Measurements from ENCODE around the gene LRIT3.
A peak's percentile ranks its signal among the peaks of the same experiment; 100 is the strongest.

The LRIT3 gene, protein sequence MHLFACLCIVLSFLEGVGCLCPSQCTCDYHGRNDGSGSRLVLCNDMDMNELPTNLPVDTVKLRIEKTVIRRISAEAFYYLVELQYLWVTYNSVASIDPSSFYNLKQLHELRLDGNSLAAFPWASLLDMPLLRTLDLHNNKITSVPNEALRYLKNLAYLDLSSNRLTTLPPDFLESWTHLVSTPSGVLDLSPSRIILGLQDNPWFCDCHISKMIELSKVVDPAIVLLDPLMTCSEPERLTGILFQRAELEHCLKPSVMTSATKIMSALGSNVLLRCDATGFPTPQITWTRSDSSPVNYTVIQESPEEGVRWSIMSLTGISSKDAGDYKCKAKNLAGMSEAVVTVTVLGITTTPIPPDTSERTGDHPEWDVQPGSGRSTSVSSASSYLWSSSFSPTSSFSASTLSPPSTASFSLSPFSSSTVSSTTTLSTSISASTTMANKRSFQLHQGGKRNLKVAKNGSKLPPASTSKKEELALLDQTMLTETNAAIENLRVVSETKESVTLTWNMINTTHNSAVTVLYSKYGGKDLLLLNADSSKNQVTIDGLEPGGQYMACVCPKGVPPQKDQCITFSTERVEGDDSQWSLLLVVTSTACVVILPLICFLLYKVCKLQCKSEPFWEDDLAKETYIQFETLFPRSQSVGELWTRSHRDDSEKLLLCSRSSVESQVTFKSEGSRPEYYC

DNA sequence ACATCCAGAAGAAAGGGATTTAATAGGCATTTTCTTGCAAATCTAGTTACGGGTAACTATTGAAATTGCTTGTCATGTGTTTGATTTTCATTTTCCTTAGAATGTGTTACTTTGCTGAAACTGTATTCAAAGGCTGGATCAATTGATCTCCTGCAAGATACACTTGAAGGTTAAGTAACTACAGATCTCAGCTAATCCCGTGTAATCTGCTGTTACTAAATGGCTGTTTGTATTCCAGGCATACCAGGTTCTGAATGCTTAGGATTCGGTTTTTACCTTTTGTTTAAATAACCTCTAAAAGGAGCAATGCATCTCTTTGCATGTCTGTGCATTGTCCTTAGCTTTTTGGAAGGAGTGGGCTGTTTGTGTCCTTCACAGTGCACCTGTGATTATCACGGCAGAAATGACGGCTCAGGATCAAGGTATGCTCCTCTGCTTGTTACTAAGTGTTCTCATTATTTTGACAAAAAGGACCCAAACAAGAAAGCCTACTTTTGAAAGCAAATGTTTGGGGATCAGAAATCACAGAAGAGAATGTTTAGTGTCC lies at the start of gene LRIT3:
TSS of gene LRIT3 (plus strand) at position 212 of the 547 bp plus-strand sequence. CDS start at position 307, 95 bp downstream.
- no peak for DNase-seq

DNA sequence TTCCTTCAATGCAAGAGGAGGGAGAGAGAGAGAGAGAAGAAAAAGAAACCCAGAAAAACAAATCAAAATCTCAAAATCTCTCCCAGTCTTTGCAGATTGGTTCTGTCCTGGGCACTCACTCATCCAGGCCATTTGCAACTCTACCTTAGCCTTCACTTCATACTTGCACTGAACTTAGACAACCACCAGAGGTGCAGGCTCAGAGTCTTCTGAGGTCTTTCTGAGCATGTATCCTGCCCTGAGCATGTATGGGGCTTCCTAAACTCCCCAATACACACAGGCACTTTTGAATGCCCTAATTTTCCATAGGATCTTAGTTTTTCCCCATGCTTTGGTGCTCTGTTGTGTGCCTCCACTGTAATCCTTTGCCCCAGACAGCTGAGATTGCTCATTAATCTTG lies 49.0 kb upstream of the LRIT3 start:
- DNase-seq = no peak

DNA sequence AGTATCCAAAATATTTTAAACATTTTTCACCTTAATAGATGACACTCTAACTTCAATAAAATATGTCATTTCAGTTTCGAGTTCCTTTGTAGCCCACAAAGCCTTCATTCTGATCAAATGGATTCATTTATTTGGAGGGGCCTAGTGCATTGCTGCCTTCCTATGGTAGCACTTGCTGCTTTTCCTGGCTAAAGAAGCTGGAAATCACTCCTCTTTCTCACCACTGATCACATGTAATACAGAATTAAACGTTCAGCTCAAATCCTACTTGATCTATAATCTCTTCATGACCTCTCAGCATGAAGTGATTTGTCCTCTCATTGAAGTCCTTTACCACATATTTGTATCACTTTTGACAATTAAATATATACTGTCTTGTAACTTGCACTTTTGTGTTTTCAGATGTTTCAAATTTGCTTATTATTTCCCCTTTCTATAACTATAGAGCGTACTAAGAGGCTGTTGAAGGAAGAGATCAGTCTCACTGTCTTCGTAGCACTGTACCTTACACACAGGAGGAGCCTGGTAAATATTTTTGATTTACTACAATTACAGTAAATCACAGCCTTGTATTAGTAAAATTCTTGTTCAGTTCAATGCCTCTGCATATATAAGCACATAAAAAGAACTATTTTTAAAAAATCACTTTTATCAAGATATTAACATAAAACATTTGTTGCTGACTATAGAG lies 46.7 kb upstream of the LRIT3 start:
- no peak for DNase-seq

DNA sequence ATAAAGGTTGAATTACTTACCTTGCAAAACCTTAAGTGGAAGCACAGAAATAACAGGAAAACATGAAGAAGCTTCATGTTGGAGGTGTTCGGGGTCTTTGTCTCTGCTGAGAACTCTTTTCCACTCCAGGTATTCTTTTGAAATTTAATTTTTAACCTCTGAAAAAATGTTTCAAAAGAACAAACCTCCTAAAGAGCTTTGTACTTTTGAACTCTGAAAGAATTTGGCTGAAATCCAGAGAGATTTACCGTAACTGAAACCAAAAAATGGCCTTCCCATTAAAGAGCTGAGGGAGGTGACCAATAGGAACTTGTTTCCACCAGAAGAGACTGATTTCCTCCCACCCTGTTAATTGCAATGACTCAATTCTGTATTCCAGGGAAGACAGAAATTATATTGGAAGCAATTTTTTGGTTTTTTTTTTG lies 46.0 kb upstream of the LRIT3 start, which contains the start of gene CFI:
TSS of gene CFI (minus strand) at position 105 of the 425 bp plus-strand sequence. CDS start at position 77, 28 bp downstream.
- peak; percentile 6 for DNase-seq

DNA sequence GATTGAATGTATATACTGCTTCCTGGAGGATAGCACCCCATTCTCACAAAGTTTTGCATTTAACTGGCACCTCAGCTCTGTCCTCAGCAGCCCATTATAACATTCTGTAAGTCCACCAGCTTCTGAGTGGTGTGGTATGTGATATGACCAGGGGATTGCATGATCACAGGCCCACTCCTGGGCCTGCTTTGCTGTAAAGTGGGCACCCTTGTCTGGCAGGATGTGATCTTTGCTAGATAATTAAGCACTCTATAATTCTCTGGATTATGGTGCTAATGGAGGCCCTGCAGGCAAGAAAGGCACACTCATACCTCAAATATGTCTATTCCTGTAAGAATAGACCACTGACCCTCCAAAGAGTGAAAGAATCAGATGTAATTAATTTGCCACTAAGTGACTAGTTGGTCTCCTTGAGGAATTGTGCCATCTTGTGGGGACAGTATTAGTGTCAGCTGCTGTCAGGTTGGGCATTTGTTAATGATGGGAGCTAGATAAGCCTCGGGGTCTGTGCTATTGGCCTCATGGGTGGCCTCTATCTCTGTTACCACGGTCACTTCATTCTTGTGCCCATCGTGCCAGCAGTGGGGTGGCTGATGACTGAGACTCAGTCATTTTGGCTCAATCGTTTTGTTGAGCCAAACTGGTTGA lies 43.9 kb upstream of the LRIT3 start:
- peak; percentile 41 for DNase-seq

DNA sequence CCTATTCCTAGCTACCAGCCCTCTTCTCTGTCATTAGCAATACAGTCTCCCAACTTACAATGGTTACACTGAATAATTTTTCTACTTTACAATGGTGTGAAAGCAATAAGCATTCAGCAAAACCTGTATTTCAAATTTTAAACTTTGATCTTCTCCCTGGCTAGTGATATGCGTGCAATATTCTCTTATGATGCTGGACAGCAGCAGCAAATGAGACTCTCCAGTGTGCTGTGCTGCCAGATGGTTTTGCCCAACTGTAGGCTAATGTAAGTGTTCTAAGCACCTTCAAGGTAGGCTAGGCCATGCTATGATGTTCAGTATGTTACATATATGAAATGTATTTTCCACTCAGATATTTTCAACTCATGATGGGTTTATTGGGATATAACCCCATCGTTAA lies 38.3 kb upstream of the LRIT3 start:
- no peak for DNase-seq

DNA sequence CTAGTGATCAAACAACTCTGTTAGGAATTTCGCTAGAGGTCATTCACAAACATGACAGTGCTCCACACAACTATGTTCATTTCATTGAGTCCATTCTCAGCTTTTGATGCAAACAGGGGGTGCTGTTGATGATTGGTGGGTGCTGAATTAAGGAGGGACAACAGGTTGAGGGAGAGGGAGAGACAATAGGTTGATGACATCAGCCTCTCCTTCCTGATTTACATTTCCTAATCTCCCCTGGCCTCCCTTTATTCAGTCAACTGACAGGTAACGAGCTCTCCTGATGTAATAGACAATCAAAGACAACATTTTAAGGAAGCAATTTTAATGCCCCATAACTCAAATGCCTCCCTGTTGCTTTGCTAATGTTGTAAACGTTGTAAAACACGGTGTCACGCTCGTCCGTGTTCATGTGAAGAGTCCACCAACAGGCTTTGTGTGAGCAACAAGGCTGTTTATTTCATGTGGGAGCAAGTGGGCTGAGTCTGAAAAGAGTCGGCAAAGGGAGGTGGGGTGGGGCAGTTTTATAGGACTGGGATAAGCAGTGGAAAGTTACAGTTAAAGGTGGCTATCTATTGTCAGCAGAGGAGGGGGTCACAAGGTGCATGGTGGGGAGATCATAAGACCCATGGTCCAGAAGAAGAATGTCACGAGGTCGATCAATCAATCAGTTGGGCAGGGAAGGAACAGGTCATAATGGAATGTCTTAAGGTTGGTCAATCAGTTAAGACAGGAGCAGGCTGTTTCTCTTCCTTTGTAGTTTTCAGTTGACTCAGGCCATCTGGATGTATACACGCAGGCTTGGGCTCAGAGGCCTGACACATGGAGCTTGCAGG lies 37.1 kb upstream of the LRIT3 start:
- no peak for DNase-seq

DNA sequence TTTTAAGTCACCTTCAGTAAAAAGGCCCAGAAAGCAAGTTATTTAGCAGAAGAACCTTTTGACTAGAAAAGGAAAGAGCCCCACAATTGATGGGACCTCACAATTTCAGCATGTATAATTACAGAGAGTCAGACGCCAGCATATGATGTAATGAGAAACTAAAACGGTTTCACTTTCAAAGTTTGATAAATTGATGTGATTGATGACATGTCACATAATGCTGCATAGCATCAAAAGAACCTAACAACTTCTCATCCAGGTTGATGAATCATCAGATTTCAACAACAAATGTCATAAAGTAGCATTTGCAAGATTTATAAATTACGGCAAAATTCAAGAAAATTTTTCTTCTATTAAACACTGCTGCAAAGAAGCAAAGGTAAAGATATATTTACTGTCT lies 36.2 kb upstream of the LRIT3 start:
- DNase-seq = no peak

DNA sequence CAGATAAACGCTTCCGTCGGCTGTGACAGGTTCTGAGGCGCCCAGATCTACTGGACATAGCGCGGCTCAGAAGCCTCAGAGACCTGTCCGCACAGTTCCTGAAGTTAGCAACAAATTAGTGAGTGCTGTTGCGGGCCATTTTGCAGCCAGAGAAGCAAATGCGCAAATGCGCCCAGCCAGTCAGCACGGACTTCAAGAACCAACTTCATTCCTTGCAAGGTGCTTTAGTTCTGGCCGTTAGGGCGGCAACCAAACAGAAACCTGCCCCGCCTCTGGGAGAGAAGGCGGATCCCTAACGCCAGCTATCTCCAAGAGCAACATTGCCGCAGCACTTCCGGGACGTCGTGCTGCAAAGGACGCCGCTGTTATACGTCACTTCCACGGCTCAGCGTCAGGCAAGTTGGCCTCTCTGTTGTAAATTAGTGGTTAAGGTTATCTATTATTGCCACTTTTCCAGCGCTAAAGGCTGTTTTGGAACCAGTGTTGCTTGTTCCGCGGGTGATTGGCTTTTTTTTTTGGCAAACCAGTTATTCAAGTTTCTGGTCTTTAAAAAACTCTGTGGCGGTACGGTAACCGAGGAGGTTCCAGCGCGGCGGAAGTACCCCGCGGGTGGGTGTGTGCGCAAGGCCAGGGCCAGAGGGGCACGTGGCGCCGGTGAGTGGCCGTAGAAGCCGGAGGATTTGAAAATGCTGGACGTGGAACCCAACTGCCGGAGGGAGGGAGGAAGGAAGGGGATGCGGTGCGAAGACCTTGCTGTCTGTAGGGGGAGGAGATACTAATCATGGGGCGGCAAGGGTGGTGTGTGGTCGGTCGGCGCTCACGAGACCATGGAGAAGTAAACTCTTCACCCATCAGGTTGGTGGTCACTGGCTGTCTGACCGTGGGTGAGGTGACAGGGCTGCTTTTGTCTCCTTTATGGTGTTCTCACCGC lies 32.5 kb upstream of the LRIT3 start, which contains the start of gene GAR1:
TSS of gene GAR1 (plus strand) at position 612 of the 931 bp plus-strand sequence. CDS start 403 bp downstream, outside the sequence.
- DNase-seq = peak; percentile 83

DNA sequence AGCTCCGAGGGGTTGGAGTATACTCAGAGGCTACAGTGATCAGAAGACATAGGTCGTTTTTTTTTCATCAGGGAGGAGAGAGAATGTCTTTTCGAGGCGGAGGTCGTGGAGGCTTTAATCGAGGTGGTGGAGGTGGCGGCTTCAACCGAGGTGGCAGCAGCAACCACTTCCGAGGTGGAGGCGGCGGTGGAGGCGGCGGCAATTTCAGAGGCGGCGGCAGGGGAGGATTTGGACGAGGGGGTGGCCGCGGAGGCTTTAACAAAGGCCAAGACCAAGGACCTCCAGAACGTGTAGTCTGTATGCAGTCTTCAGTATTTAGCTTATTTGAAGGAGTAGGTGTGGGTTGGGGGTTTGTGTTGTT lies 31.8 kb upstream of the LRIT3 start:
- no peak for DNase-seq

DNA sequence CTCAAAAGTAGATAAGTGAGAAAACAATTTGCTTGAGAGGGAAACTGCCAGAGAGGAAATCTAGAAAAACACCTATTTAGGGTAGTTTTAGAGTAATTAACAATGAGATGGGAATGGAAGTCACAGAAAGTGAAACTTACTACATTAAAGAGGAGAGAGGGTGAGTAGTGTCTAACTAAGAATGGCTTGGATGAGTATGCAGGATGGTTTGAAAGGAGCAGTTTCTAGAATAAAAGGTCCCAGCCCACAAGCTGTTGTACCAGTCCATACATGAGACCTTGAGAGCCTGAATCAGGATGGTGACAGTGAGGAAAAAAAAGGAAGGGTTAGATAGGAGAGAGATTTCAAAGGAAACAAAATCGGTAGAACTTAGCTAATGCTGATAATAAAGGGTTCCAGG lies 31.0 kb upstream of the LRIT3 start:
- DNase-seq = no peak

DNA sequence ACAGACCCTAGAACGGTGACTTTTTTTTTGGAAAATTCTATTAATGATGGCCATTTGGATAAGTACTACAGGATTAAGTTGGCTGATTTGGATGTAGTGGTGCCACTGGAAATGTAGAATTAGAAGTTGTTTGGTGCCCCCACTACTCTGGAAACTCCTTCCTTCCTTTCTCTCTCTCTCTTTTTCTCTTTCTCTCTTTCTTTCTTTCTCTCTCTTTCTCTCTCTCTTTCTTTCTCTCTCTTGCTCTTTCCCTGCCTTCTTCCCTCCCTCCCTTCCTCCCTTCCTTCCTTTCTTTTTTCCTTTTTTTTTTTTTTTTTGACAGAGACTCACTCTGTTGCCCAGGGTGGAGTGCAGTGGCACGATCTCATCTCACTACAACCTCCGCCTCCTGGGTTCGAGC lies 29.6 kb upstream of the LRIT3 start:
- no peak for DNase-seq

DNA sequence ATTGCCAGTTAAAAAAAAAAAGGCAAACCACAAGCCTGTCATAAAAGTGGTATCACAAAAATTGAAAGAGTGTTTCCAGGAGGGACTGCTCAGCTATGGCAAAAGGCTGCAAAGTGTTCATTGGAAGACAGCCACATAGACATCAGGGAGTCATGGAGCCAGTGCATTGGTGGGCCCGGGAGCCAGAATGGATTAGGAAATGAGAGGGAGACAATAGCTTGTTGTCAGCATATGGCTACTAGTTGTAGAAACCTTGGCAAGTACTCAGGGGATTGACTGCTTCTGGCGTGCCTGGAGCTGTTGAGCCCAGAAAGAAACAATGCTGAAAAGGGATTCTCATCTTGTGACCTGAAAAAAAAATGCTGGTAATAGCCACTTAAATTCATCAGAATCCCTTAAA lies 27.3 kb upstream of the LRIT3 start:
- DNase-seq = no peak

DNA sequence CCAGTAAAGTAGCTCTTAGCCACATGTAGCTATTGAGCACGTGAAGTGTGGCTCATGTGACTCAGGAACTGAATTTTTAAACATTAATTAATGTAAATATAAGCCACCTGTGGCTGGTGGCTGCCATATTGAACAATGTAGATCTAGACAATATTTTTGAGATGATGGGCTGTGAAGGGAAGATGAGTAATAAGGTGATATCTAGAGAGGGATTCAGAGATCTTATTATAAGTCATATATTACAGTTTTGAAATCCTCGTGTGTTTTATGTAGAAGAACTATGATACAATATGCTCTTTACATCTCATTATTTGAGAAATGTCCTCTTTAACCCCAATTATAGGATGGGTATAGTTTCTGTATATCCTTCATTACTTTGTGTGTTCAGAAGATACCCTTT lies 26.7 kb upstream of the LRIT3 start:
- DNase-seq = no peak

DNA sequence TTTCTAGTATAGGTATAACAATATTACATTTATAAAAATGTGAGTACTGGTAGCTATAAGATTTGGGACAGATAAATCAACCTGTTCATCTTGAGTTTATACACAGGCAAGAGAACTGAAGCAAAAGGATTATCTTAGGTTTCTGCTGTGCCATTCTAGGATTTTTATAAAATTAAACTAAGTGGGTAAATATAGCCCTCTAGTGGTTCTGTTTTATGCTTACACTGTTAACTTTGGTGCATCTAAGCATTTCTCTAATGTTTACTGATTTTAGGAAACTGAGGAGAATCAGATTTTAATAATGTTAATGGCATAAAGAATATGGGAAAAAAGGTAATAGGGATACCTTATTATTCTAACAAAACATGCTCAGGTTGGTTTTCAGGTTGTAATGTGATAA lies 21.2 kb upstream of the LRIT3 start:
- DNase-seq = peak; percentile 1

DNA sequence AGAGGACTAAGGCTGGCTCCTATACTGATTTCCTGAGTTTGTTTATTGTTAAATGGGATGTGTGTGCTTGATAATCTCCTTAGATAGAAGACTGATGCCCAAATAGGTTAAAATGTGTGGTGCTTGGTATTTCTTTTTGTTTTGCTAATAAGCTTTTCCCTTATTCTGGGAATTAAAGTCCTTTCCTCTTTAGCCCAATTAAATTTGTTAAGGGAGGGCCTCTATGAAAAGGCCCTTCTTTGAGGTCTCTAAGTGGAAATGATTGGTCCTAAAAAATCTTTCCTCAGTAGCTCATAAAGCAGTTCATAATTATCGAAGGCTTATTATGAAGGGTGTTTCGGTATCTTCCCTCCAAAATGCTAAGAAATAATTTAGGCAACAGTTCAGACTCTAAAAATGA lies 20.2 kb upstream of the LRIT3 start, which contains the start of gene RRH:
TSS of gene RRH (plus strand) at position 301 of the 400 bp plus-strand sequence. CDS start at position 357, 56 bp downstream.
- DNase-seq = no peak

DNA sequence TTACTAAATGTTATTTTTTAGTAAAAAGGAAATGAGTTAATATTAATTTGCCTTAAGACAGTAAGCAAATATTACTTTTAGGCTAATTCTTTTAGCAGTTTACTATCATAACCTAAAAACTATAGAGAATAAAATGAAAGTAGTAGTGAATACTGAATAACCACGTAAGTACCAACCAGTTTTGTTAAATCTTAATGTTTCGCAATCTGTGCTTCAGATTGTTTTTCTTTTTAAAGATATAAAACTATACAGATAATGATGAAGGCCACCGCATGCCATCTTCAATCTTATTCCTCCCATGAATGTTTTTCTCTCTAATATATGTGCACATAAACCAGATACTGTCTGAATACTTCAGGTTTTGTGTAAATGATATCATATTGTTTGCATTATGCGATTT lies 14.2 kb upstream of the LRIT3 start:
- no peak for DNase-seq

DNA sequence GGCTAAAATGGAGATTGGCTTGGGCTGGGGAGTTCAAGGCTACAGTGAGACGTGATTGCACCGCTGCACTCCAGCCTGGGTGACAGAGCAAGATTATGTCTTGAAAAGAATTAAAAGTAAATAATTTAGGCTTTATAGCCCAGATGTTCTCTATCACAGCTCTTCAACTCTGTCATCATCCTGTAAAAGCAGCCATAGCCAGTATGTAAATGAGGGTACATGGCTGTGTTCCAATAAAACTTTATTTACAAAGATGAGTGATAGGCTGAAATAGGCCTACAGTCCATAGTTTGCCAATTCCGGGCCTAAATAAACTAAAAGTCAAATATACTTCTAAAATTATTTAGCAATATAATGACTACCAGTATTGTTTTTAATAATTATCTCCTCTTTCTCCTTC lies 10.9 kb upstream of the LRIT3 start:
- no peak for DNase-seq

DNA sequence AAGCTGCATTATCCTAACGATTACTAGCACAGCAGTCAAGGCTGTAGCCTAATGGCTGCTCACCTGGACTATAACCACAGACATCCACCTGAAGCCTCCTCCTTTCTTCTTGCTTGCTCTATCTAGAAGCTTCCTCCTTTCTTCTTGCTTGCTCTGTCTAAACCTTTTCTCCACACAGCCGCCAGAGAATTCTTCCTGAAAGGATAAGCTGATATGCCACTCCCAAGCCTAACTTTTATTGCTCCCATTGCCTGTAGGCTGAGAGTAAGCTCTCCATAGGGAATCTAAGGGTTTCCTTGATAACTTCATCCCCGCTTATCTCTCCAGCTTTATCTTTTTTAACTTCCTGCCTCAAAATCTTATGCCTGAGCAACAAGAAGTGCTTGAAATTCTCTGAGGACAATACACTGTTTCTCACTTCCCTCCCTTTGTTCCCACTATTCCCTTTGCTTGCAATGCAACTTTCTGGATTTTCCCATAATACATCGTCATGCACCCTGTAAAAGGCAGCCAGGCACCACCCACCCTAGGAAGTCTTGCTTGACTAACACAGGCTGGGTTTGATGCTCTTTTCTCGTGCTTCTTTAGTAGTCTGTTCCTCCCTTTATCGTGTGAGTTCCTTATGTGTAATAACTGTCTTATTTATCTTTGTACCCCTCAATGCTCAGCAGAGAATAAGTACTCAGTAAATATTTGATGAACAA lies 1.4 kb upstream of the LRIT3 start:
- DNase-seq = no peak

DNA sequence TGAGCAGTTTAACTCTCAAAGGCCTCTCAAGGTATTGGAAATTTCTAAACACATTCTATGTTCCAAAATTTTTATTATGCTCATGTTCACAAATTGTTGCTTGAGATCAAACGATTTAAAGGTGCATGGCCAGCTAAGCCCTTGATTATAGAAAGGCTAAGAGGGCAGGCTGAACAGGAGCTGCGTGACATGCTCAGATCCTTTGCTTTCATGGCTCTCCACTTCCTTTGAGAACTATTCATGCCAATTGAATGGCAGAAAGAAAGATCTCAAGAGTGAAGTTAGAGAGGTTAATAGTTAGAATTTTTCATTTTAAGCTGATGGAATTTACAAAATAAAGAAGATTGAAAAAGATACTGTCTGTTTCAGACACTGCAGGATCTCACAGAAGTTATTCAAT lies 594 bp downstream of the LRIT3 start:
- no peak for DNase-seq

Measured in COR-L47 (cell line).